Activated CD8-positive, alpha-beta T cell treated with anti-CD3 and anti-CD28 coated beads for 36 hours (primary cell): Measurements from ENCODE around the gene KLF11. TPM values are rescaled to one million over a fixed set of nuclear protein-coding genes. Genes with fewer than 3 reads are reported as not detected.

Experiments used
- ATAC-seq: fragments of 200-7000 bp; cut with Tn5 transposase; one replicate; pipeline ENCODE4 v1.10.0; 2021; ENCODE audit warnings: mild to moderate bottlenecking, moderate library complexity
- CTCF ChIA-PET: fragments of 350-600 bp; sonication (Branson Sonifier 250); formaldehyde crosslinking; loops from one replicate; lab custom pipeline; 2021; ENCODE audit warnings: antibody characterized with exemption; lab: Charles Lee
- POLR2A ChIA-PET: fragments of 350-600 bp; sonication (Branson Sonifier 250); formaldehyde crosslinking; loops from one replicate; lab custom pipeline; 2021; ENCODE audit warnings: antibody characterized with exemption; lab: Charles Lee
- DNase-seq: peaks from one replicate; pipeline ENCODE4 v3.0.0-alpha.2; 2020
- H3K27ac Mint-ChIP-seq: one replicate; pipeline ENCODE4 v1.8.0; 2021; ENCODE audit warnings: mild to moderate bottlenecking, mixed read lengths
- H3K27me3 Mint-ChIP-seq: one replicate; pipeline ENCODE4 v1.8.0; 2021; ENCODE audit warnings: mixed read lengths
- H3K36me3 Mint-ChIP-seq: one replicate; pipeline ENCODE4 v1.8.0; 2021; ENCODE audit warnings: low read depth, mixed read lengths
- H3K4me1 Mint-ChIP-seq: one replicate; pipeline ENCODE4 v1.8.0; 2021; ENCODE audit warnings: low read depth, mixed read lengths
- H3K4me3 Mint-ChIP-seq: one replicate; pipeline ENCODE4 v1.8.0; 2021; ENCODE audit warnings: mild to moderate bottlenecking, moderate library complexity, mixed read lengths
- H3K9me3 Mint-ChIP-seq: one replicate; pipeline ENCODE4 v1.8.0; 2021; ENCODE audit warnings: mixed read lengths
- intact Hi-C: fragments of 100-400 bp; cut with micrococcal nuclease; formaldehyde crosslinking; loops from one replicate; pipeline ENCODE4 v1.10.0; 2022
- total RNA-seq, 2 experiments: library from RNA; stranded (reverse); gene quantifications; one replicate each; pipeline ENCODE4 v1.2.3, GENCODE V29; 2021
- TF ChIP-seq, protein P1 (sequence below): fragments of 200-600 bp; IDR thresholded peaks from one replicate; pipeline ENCODE4 v1.8.0; 2022; ENCODE audit warnings: antibody characterized with exemption, mild to moderate bottlenecking

Gene KLF11
- total RNA-seq, 2 experiments from 2014 or later, result 2.9 to 3.5 TPM

DNA sequence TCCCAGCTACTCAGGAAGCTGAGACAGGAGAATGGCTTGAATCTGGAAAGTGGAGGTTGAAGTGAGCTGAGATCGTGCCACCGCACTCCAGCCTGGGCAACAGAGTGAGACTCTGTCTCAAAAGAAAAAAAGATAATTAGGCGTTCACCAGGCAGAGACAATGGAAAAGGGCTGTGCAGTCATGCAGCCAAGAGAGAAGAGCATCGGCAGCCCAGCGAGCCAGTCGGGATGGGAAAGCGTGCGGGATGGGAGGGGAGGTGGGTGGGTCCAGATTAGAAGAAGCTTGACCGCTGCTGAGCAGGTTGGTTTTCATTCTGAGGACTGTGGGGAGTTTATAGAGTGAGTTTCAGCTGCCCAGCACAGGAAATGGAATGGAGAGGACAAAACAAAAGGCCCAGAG lies 51.8 kb downstream of the KLF11 start:
- Mint-ChIP-seq H3K4me3 (no peak overlapping the region), H3K9me3 (no peaks in the 10 kb centered on the region), H3K36me3 (peaks cover 4% of the 10 kb centered on the region), H3K27me3 (peaks cover 33% of the 10 kb centered on the region), H3K4me1 (peaks cover 3% of the 10 kb centered on the region), H3K27ac (no peak overlapping the region)
- intact Hi-C loops, result no loop called here
- DNase-seq (no peak), ATAC-seq (no peak)
- CTCF ChIA-PET, result interaction anchor here (0.6 to 6.2 kb wide), 7 partner anchors 9 to 340 kb away, joined by 3 to 178 read pairs (median 4); partner anchors contain the start of gene CYS1
- TF ChIP-seq, protein P1, sequence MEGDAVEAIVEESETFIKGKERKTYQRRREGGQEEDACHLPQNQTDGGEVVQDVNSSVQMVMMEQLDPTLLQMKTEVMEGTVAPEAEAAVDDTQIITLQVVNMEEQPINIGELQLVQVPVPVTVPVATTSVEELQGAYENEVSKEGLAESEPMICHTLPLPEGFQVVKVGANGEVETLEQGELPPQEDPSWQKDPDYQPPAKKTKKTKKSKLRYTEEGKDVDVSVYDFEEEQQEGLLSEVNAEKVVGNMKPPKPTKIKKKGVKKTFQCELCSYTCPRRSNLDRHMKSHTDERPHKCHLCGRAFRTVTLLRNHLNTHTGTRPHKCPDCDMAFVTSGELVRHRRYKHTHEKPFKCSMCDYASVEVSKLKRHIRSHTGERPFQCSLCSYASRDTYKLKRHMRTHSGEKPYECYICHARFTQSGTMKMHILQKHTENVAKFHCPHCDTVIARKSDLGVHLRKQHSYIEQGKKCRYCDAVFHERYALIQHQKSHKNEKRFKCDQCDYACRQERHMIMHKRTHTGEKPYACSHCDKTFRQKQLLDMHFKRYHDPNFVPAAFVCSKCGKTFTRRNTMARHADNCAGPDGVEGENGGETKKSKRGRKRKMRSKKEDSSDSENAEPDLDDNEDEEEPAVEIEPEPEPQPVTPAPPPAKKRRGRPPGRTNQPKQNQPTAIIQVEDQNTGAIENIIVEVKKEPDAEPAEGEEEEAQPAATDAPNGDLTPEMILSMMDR, result no peak
- POLR2A ChIA-PET, result interaction anchor here (0.9 to 1.1 kb wide), 4 partner anchors 10 to 26 kb away, joined by 3 read pairs; no protein-coding TSS in a partner anchor

DNA sequence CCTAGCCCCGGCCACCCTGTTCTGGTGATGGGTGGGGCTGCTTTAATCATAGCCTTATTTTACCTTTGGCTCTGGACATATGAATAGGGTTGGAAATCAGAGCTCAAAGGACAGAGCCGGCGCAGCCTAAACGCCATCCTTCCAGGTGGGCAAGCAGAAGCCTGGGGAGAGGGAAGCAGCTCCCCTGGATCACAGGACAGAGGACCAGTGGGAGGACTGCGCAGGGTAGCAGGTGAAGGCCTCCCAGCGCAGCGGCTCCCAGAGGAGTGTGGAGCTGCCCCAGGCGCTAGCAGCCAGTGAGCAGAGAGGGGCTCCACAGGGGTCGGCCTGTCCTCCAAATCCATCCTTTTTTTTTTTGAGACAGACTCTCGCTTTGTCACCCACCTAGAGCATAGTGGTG lies 53.3 kb downstream of the KLF11 start:
- ChIA-PET CTCF (interaction anchor here (0.8 to 6.2 kb wide), 21 partner anchors 7 to 338 kb away, joined by 3 to 178 read pairs (median 7); partner anchors contain the start of gene CYS1), POLR2A (interaction anchor here (1.0 kb wide), 1 partner anchor 24 kb away, joined by 3 read pairs; no protein-coding TSS in a partner anchor)
- intact Hi-C loops, result no loop called here
- peaks cover 4% of the 10 kb centered on the region for H3K36me3 Mint-ChIP-seq
- H3K27ac Mint-ChIP-seq, result no peak overlapping the region
- peaks cover 25% of the 10 kb centered on the region for H3K27me3 Mint-ChIP-seq
- no peaks in the 10 kb centered on the region for H3K9me3 Mint-ChIP-seq
- ATAC-seq (no peak), DNase-seq (no peak)
- H3K4me3 Mint-ChIP-seq, result no peak overlapping the region
- TF ChIP-seq, protein P1, result no peak
- no peaks in the 10 kb centered on the region for H3K4me1 Mint-ChIP-seq

DNA sequence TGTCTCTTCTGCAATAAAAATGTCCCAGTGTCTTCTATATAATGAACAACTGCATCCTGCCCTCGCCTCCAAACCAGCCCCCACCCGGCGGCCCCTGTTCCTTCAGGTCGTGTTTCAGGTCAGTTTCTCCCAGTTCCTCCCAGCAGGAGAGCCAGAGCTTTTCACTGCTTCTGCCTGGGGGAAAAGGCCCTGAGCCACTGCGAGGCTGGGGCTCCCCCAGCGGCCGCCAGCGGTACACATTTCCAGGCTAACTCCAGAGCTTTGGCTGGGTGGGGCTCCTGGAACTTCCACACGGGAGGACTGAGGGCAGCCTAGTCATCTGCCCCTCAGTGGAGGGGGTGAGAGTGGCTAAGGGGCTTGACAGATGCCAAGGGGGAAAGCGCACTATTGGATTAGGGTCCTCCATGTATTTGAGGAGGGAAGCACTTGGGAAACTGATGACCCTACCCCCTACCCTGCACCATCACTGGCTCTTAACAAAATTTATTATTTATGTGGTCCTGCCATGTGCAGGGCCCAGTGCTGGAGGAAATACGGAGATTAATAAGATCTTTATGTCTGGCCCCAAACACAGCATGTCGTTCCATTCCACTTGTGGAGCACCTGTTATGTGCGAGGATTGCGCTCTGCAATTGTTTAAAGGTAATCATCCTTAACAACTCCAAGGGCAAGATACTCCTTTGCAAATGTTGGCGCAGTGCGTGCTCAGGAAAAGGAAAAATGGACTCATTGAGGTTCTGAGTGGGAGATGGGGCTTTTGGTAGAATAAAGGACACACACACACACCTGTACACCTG lies 54.2 kb downstream of the KLF11 start:
- H3K4me1 Mint-ChIP-seq, result no peaks in the 10 kb centered on the region
- intact Hi-C loops, result no loop called here
- POLR2A ChIA-PET, result interaction anchor here (1.0 kb wide), 1 partner anchor 25 kb away, joined by 3 read pairs; no protein-coding TSS in a partner anchor

DNA sequence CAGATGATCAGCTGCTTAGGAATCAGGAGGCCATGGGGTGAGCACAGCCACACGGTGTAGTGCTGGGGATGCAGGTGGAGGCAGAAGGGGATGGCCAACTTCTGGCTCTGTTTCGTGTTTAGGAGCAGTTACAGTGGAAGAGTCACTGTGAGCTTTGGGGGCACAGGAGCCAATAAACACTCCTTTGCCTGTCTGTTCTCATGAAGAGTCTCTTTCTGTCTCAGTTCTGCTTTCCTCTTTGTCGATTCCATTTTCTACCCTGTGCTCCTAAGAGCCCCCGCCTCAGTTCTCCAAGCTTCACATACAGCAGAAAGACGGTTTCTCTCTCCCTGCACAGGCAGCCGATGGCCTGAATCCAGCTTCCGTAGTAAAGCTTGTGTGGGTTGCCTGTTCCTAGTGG lies 58.1 kb downstream of the KLF11 start:
- ChIA-PET CTCF (interaction anchor here (1.0 to 2.1 kb wide), 2 partner anchors 28 to 29 kb away, joined by 3 to 11 read pairs; no protein-coding TSS in a partner anchor), POLR2A (no interaction called here)
- TF ChIP-seq, protein P1, result no peak
- Mint-ChIP-seq H3K27ac (no peak overlapping the region), H3K9me3 (no peaks in the 10 kb centered on the region), H3K36me3 (no peaks in the 10 kb centered on the region), H3K4me3 (no peak overlapping the region), H3K27me3 (peaks cover 7% of the 10 kb centered on the region), H3K4me1 (no peaks in the 10 kb centered on the region)
- DNase-seq, result no peak
- intact Hi-C loops, result no loop called here
- ATAC-seq, result no peak

More for the DNA sequence above, 54.2 kb downstream of the KLF11 start:
- ATAC-seq, result peak; percentile 88
- Mint-ChIP-seq H3K36me3 (no peaks in the 10 kb centered on the region), H3K9me3 (no peaks in the 10 kb centered on the region), H3K27me3 (peaks cover 17% of the 10 kb centered on the region), H3K4me3 (no peak overlapping the region), H3K27ac (no peak overlapping the region)
- peak; percentile 48 for DNase-seq
- TF ChIP-seq, protein P1, result peak; percentile 91
- CTCF ChIA-PET, result interaction anchor here (0.7 to 6.2 kb wide), 26 partner anchors 8 to 337 kb away, joined by 3 to 178 read pairs (median 5); partner anchors contain the start of gene CYS1

DNA sequence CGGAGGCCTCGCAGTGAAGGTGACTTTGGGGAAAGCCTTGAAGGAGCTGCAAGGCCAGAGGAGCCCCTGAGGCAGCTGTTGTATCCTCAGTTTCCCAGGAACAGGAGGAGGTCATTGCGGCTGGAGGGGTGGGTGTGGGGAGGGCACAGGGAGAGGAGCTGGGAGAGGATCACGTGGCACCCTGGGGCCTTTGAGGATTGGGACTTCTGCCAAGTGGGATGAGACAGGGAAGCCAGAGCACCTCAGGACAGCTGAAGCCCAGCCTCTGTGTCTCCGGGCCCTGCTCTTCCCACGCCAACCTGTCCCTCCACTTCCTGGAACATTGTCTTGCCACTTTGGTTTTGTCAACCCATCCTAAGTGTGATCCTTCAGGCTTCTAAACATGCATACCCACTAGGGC lies 59.8 kb downstream of the KLF11 start:
- intact Hi-C loops, result no loop called here

More for the DNA sequence above, 59.8 kb downstream of the KLF11 start:
- ATAC-seq (no peak), DNase-seq (no peak)
- Mint-ChIP-seq H3K27me3 (peaks cover 3% of the 10 kb centered on the region), H3K9me3 (peaks cover 7% of the 10 kb centered on the region), H3K4me1 (no peaks in the 10 kb centered on the region), H3K27ac (no peak overlapping the region), H3K4me3 (no peak overlapping the region), H3K36me3 (no peaks in the 10 kb centered on the region)
- ChIA-PET POLR2A (no interaction called here), CTCF (interaction anchor here (1.1 to 2.9 kb wide), 3 partner anchors 18 to 119 kb away, joined by 3 to 11 read pairs (median 4); no protein-coding TSS in a partner anchor)
- TF ChIP-seq, protein P1, result no peak
